Motor neuron (in vitro differentiated cells): ENCODE data around the gene ACER3. TPM values are rescaled to one million over a fixed set of nuclear protein-coding genes. Genes with fewer than 3 reads are reported as not detected.
"Not testable (repeated sequence)": the region's sequence is repeated elsewhere in the genome, so short reads cannot be mapped to it uniquely, and the experiment has no call there.

Experiments used
- ATAC-seq, 8 experiments: fragments of 200-7000 bp; cut with Tn5 transposase; replicated peaks in 6 of 8; 2 replicates each; pipeline ENCODE4 v1.8.0; 2021; ENCODE audit warnings: mild to moderate bottlenecking in 8 of 8, moderate library complexity in 8 of 8
- H3K27ac ChIP-seq, 2 donors: fragments of 250-450 bp; sonication (Bioruptor Pico); 2 replicates each; pipeline ENCODE4 v1.9.0; 2021; ENCODE audit warnings: antibody characterized with exemption in 2 of 2, mild to moderate bottlenecking in 2 of 2, moderate library complexity in 1 of 2
- H3K4me1 ChIP-seq, 2 donors: fragments of 250-450 bp; sonication (Bioruptor Pico); replicated peaks in 1 of 2; 2 replicates each; pipeline ENCODE4 v1.6.1; 2021; ENCODE audit warnings: antibody characterized with exemption in 2 of 2, mild to moderate bottlenecking in 2 of 2, moderate library complexity in 1 of 2
- H3K4me3 ChIP-seq, 5 donors: fragments of 250-450 bp; sonication (Bioruptor Pico); 2 replicates each; pipeline ENCODE4 v1.9.0; 2021; ENCODE audit warnings: antibody characterized with exemption in 5 of 5, mild to moderate bottlenecking in 5 of 5, moderate library complexity in 4 of 5
- WGBS, 10 experiments: fragments of 450-650 bp; shearing (Covaris generic); methylation state at CpG; one replicate each; pipeline ENCODE4 v1.0.0; 2022; 5-methylcytosine and 5-hydroxymethylcytosine counted together
- in situ Hi-C, 9 experiments: fragments of 400-800 bp; cut with MboI; loops; one replicate each; pipeline ENCODE4 v1.15.0; 2021; ENCODE audit warnings: low sequenced_read_pairs in 9 of 9, low pct_unique_long_range_greater_than_20kb in 2 of 9; ENCODE audit not compliant: unreplicated experiment in 9 of 9
- total RNA-seq, 8 experiments: library from RNA; unstranded; fragments of 300-600 nt; gene quantifications; 2 replicates each; pipeline versions ENCODE4 v1.2.3 to v1.2.4, GENCODE V29; 2022

The ACER3 gene
- total RNA-seq, 8 experiments from 2014 or later = 7.1 to 15.8 (median 9.2) TPM

- no peak overlapping the region for H3K27ac ChIP-seq
- no peak for ATAC-seq
- in situ Hi-C loops = no loop called here
- no peak overlapping the region for H3K4me3 ChIP-seq
- peaks cover 10 to 14% of the 10 kb centered on the region in 2 donors for H3K4me1 ChIP-seq
- 88 to 100% (median 95%) methylated on average over 1 to 11 of the region's 14 CpGs; no CpG with 5 or more reads in 3 of the 10 experiments for WGBS, 10 experiments
These were observed 950 bp upstream of the ACER3 start for GRCh38 chr11:76859708-76860227.

GRCh38 chr11:76861490-76861953 lies 804 bp downstream of the ACER3 start:
- no peak for ATAC-seq
- H3K27ac ChIP-seq = no peak overlapping the region
- 0 to 62% (median 40%) methylated on average over 1 to 4 of the region's 6 CpGs; no CpG with 5 or more reads in 3 of the 10 experiments for WGBS, 10 experiments

GRCh38 chr11:76862794-76863193 lies 2.1 kb downstream of the ACER3 start:
- 18 to 100% (median 86%) methylated on average over 1 to 2 of the region's 2 CpGs; no CpG with 5 or more reads in 4 of the 10 experiments for WGBS, 10 experiments
- H3K4me3 ChIP-seq, in situ Hi-C loops, H3K27ac ChIP-seq, ATAC-seq: not testable (repeated sequence)
- H3K4me1 ChIP-seq = peaks cover 10 to 14% of the 10 kb centered on the region in 2 donors

More at GRCh38 chr11:76861490-76861953, 804 bp downstream of the ACER3 start:
- in situ Hi-C loops = no loop called here
- H3K4me3 ChIP-seq = peak overlapping the region; percentile 54 to 71 (median 61)
- peaks cover 10 to 14% of the 10 kb centered on the region in 2 donors for H3K4me1 ChIP-seq

- ATAC-seq = no peak
- Histone ChIP-seq H3K4me3 (no peak overlapping the region), H3K27ac (no peak overlapping the region), H3K4me1 (peaks cover 10 to 14% of the 10 kb centered on the region in 2 donors)
- 67 to 100% (median 97%) methylated on average over 2 to 3 of the region's 3 CpGs for WGBS, 10 experiments
- in situ Hi-C loops = no loop called here
These were observed 2.6 kb downstream of the ACER3 start for GRCh38 chr11:76863196-76863777.

GRCh38 chr11:76872959-76873827 lies 12.5 kb downstream of the ACER3 start:
- ATAC-seq = no peak
- in situ Hi-C loops = no loop called here
- Histone ChIP-seq H3K27ac (no peak overlapping the region), H3K4me1 (no peaks in the 10 kb centered on the region), H3K4me3 (no peak overlapping the region)
- WGBS, 10 experiments = 88 to 100% (median 93%) methylated on average over 1 to 5 of the region's 6 CpGs

GRCh38 chr11:76878014-76878413 lies 17.3 kb downstream of the ACER3 start:
- in situ Hi-C loops = no loop called here
- H3K4me3 ChIP-seq = no peak overlapping the region
- WGBS, 10 experiments = 61 to 100% (median 73%) methylated on average over 1 to 2 of the region's 2 CpGs; no CpG with 5 or more reads in 1 of the 10 experiments
- H3K4me1 ChIP-seq = no peaks in the 10 kb centered on the region
- H3K27ac ChIP-seq = no peak overlapping the region
- ATAC-seq = no peak

GRCh38 chr11:76880314-76880713 lies 19.6 kb downstream of the ACER3 start:
- Histone ChIP-seq H3K27ac (no peak overlapping the region), H3K4me1 (peaks cover 0 to 1% of the 10 kb centered on the region in 2 donors), H3K4me3 (no peak overlapping the region)
- in situ Hi-C loops = no loop called here
- 0 to 92% (median 68%) methylated on average over 2 of the region's 2 CpGs; no CpG with 5 or more reads in 6 of the 10 experiments for WGBS, 10 experiments
- ATAC-seq = peak in 3 of 8 experiments; percentile 63 to 81 (median 69)

- no peak for ATAC-seq
- H3K4me1 ChIP-seq = peaks cover 0 to 4% of the 10 kb centered on the region in 2 donors
- H3K4me3 ChIP-seq = no peak overlapping the region
- in situ Hi-C loops = no loop called here
- H3K27ac ChIP-seq = no peak overlapping the region
- WGBS, 10 experiments = 80 to 100% (median 100%) methylated on average over 1 to 3 of the region's 4 CpGs; no CpG with 5 or more reads in 2 of the 10 experiments
These were observed 20.2 kb downstream of the ACER3 start for GRCh38 chr11:76880956-76881355.

GRCh38 chr11:76885390-76886097 lies 24.8 kb downstream of the ACER3 start:
- in situ Hi-C loops = no loop called here
- Histone ChIP-seq H3K27ac (no peak overlapping the region), H3K4me1 (peaks cover 6 to 14% of the 10 kb centered on the region in 2 donors), H3K4me3 (no peak overlapping the region)
- 70 to 100% (median 86%) methylated on average over 1 to 9 of the region's 9 CpGs; no CpG with 5 or more reads in 1 of the 10 experiments for WGBS, 10 experiments
- peak in 4 of 8 experiments; percentile 30 to 72 (median 62) for ATAC-seq

- Histone ChIP-seq H3K4me3 (no peak overlapping the region), H3K27ac (no peak overlapping the region), H3K4me1 (peaks cover 6 to 21% of the 10 kb centered on the region in 2 donors)
- in situ Hi-C loops = no loop called here
- WGBS, 10 experiments = 43 to 100% (median 71%) methylated on average over 1 of the region's 1 CpG; no CpG with 5 or more reads in 3 of the 10 experiments
- no peak for ATAC-seq
These were observed 28.3 kb downstream of the ACER3 start for GRCh38 chr11:76888989-76889388.

GRCh38 chr11:76889411-76889975 lies 28.8 kb downstream of the ACER3 start:
- no peak overlapping the region for H3K4me3 ChIP-seq
- peaks cover 6 to 21% of the 10 kb centered on the region in 2 donors for H3K4me1 ChIP-seq
- 20 to 100% (median 92%) methylated on average over 1 of the region's 1 CpG for WGBS, 10 experiments
- ATAC-seq = peak in 5 of 8 experiments; percentile 25 to 49 (median 33)
- in situ Hi-C loops = no loop called here
- H3K27ac ChIP-seq = no peak overlapping the region

- 74 to 100% (median 94%) methylated on average over 1 to 3 of the region's 3 CpGs; no CpG with 5 or more reads in 2 of the 10 experiments for WGBS, 10 experiments
- Histone ChIP-seq H3K4me1 (peaks cover 5 to 21% of the 10 kb centered on the region in 2 donors), H3K27ac (no peak overlapping the region), H3K4me3 (no peak overlapping the region)
- peak in 2 of 8 experiments; percentile 60 to 61 for ATAC-seq
- in situ Hi-C loops = no loop called here
These were observed 29.6 kb downstream of the ACER3 start for GRCh38 chr11:76890329-76890728.
